NCI-H1436 treated with DMSO at 0.1 percent for 48 hours (cell line): ENCODE measurements around the gene NFYA.
"Not testable (repeated sequence)": the region's sequence is repeated elsewhere in the genome, so short reads cannot be mapped to it uniquely, and the experiment has no call there.

Source experiments
- DNase-seq: peaks from one replicate; lab custom pipeline; 2025; lab: John Stamatoyannopoulos, UW

Gene NFYA

DNA sequence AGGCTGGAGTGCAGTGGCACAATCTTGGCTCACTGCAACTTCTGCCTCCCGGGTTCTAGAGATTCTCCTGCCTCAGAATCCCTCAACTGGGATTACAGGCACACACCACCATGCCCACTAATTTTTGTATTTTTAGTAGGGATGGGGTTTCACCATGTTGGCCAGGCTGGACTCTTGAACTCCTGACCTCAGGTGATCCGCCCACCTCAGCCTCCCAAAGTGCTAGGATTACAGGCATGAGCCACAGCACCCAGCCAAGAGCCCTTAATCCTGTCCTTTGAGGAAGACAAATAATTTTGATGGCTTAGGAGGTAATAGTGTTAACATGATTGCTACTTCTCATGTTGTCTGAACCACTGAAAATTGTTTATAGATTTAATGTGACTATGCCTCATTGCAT lies 42.3 kb downstream of the NFYA start:
- DNase-seq = not testable (repeated sequence)

GRCh38 chr6:41119508-41119907 lies 46.7 kb downstream of the NFYA start:
- DNase-seq = no peak

DNA sequence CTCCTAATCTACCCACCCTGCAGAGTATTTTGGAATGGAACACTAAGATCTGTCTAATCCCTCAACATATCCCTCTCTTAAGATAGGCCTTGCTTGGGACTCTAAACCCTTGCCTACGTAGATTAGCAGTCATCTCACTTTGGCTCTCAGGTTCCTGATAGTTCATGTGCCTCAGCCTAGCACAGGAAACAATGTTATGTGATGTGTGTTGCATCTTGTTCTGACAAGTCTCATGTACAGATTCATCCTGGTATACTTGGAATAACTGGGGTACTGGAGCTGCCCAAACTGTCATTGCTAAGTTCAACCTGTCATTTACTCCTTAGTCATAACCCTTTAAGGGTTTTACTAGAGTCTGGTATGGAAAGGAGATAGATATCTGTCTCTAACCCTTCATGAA lies 47.3 kb downstream of the NFYA start:
- no peak for DNase-seq

- DNase-seq = no peak
These were observed 49.6 kb downstream of the NFYA start for GRCh38 chr6:41122373-41122772.

DNA sequence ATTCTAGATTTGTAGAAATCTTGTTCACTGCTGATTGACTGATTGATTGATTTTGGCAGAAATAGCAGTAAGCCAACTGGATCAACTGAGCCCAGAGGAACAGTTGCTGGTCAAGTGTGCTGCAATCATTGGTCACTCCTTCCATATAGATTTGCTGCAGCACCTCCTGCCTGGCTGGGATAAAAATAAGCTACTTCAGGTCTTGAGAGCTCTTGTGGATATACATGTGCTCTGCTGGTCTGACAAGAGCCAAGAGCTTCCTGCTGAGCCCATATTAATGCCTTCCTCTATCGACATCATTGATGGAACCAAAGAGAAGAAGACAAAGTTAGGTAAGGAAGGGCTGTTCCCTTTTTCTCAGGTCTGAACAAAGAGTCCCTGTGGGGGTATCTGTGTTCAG lies 50.1 kb downstream of the NFYA start:
- no peak for DNase-seq

DNA sequence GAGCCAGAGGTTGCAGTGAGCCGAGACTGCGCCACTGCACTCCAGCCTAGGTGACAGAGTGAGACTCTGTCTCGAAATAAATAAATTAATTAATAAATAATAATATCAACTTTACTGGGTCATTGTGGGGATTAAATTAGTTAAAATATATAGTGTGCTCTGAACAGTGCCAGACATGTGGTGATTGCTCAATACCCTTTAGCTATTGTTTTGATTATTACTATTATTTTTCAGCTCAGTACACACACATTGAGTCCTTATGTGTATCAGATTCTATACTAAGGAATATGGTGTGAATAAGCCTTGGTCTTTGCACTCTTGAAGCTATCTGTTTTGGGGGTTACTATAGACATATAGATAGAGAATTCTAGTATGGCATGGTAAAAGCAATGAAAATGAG lies 52.5 kb downstream of the NFYA start:
- no peak for DNase-seq

DNA sequence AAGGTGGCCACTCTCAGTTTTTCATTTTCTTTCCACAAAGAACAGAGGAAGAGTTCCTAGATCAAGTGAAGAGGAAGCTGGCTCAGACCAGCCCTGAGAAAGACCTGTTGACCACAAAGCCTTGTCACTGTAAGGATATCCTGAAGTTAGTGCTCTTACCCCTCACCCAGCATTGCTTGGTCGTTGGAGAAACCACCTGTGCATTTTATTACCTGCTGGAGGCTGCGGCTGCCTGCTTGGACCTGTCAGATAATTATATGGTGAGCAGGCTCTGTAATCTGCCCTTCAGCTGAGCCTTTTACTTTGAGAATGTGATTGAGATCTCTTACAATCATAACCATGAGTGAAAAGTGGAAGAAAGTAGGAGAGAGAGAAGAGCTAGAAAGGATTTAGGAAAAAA lies 59.5 kb downstream of the NFYA start:
- DNase-seq = peak; percentile 30

DNA sequence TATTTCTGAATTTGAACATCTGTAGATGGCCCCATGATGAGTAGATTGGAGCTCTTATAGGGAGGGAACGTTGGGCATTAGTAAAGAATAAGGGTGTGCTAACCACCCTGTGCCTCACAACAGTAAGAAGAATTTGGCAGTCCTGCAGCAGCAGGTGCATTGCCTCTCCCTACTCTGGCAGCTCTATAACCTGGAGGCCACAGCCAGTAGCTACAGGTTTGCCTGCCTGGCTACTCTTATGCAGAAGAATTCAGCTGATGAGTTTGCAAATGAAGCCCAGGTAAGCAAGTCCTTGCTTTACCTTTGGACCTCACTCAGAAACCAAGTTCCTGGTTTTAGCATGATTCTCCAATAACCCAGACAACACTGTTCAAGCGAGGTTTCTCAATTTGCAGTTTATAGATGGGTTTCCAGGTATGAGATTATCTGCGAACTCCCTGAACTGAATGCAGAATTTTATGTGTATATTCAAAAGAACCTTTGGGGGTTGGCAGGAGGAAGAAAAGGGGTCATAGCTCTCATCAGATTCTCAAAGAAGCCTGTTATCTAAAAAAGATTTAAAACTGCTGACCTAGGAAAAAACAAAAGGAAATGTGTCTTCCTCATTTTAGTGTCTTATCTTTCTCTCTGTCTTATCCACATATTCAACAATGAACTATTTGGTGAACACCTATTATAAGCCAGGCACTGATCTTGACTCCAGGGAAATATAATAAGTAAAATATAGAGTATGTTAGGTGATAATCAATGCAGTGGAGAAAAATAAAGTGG lies 62.5 kb downstream of the NFYA start:
- DNase-seq = no peak

- no peak for DNase-seq
These were observed 64.1 kb downstream of the NFYA start for GRCh38 chr6:41136911-41137310.

- no peak for DNase-seq
These were observed 75.1 kb downstream of the NFYA start for GRCh38 chr6:41147917-41148316.
